Caki2 (cell line): ENCODE data around the gene ZNF814. TPM values are rescaled to one million over a fixed set of nuclear protein-coding genes. Genes with fewer than 3 reads are reported as not detected.

ENCODE experiments used
- DNase-seq: peaks from one replicate; pipeline ENCODE4 v3.0.0-alpha.2; 2015; ENCODE audit warnings: low read depth
- in situ Hi-C: cut with HindIII; loops from 2 replicates; pipeline ENCODE4 v1.10.0; 2016; ENCODE audit warnings: low sequenced_read_pairs, low pct_unique_long_range_greater_than_20kb, mixed read lengths
- total RNA-seq: library from RNA; depleted of rRNA; stranded (reverse); fragments of >200 nt; shearing (Covaris generic); gene quantifications from 2 replicates; pipeline ENCODE4 v1.2.3, GENCODE V29; 2014; ENCODE audit warnings: low replicate concordance; rRNA removed

ZNF814 gene
- total RNA-seq, 1 experiment from 2014 or later = 3.6 TPM

- no peak for DNase-seq
- in situ Hi-C loops = no loop called here
These were observed 85.6 kb downstream of the ZNF814 start for GRCh38 chr19:57803265-57803593.

GRCh38 chr19:57802269-57802668 lies 86.6 kb downstream of the ZNF814 start:
- no peak for DNase-seq

GRCh38 chr19:57800696-57801095 lies 88.1 kb downstream of the ZNF814 start:
- in situ Hi-C loops = no loop called here
- no peak for DNase-seq

More at GRCh38 chr19:57802269-57802668, 86.6 kb downstream of the ZNF814 start:
- in situ Hi-C loops = no loop called here

Other genes with a start within 250 kb of the ZNF814 start
- gene ZSCAN4, start 220.1 kb downstream of the ZNF814 start, total RNA-seq = not detected in 2 replicates
- 7.8 and 23.9 TPM in 2 replicates for gene ZNF551, start 207.1 kb downstream of the ZNF814 start, total RNA-seq
- not detected in 2 replicates for gene ZNF154, start 179.8 kb downstream of the ZNF814 start, total RNA-seq
- gene ZNF671, start 161.4 kb downstream of the ZNF814 start, total RNA-seq = not detected in 2 replicates
- 4.0 and 19.4 TPM in 2 replicates for gene ZNF776, start 142.2 kb downstream of the ZNF814 start, total RNA-seq
- gene ZNF586, start 119.4 kb downstream of the ZNF814 start, total RNA-seq = 12.9 and 18.7 TPM in 2 replicates
- gene ZNF552, start 74.1 kb downstream of the ZNF814 start, total RNA-seq = 2.5 and 8.1 TPM in 2 replicates
- 9.8 and 11.2 TPM in 2 replicates for gene ZNF587B, start 58.7 kb downstream of the ZNF814 start, total RNA-seq
- gene ZNF587, start 39.2 kb downstream of the ZNF814 start, total RNA-seq = 29.5 and 30.6 TPM in 2 replicates
- 7.5 and 13.2 TPM in 2 replicates for gene ZNF417, start 27.6 kb upstream of the ZNF814 start, total RNA-seq
- gene ZNF418, start 46.4 kb upstream of the ZNF814 start, total RNA-seq = not detected in 2 replicates
- gene ZNF256, start 58.7 kb upstream of the ZNF814 start, total RNA-seq = 3.2 and 9.1 TPM in 2 replicates
- not detected in 2 replicates for gene C19orf18, start 85.5 kb upstream of the ZNF814 start, total RNA-seq
- gene ZNF606, start 113.8 kb upstream of the ZNF814 start, total RNA-seq = 13.0 and 19.5 TPM in 2 replicates
- 5.0 TPM in 1 of 2 replicates, not detected in the other for gene ZSCAN1, start 145.0 kb upstream of the ZNF814 start, total RNA-seq
- 2.5 and 7.5 TPM in 2 replicates for gene ZNF135, start 170.2 kb upstream of the ZNF814 start, total RNA-seq
- gene ZSCAN18, start 209.2 kb upstream of the ZNF814 start, total RNA-seq = 54.7 and 77.9 TPM in 2 replicates